ENCODE data around the gene DCST1. TPM values are rescaled to one million over a fixed set of nuclear protein-coding genes. Genes with fewer than 3 reads are reported as not detected.

Gene DCST1
- total and polyA plus RNA-seq, 2 donors (not counting 3 experiments of a cell fraction or from before 2014, with no cell fraction given), result not detected

GRCh38 chr1:155073377-155074242, 40.0 kb downstream of the DCST1 start:
- CTCF ChIA-PET, result interaction anchor here (0.9 to 2.4 kb wide), 4 partner anchors 9 to 56 kb away, joined by 3 to 7 read pairs (median 6); partner anchors contain the start of gene EFNA4
- DNase-seq (ENCODE audit: low read depth, low spot score) (no peak), FAIRE-seq (no peak)
- intact Hi-C loops (cut with micrococcal nuclease) (no loop called here), dilution Hi-C loops (cut with MboI; ENCODE audit: extremely low pct_ligation_motif_present, low sequenced_read_pairs) (no loop called here)
- Histone ChIP-seq H3K4me3 (replicated peaks in 1 of 3; ENCODE audit: insufficient read depth in 1 of 3, low read depth in 1 of 3, low read length in 3 of 3) (no peak overlapping the region), H3K36me3 (ENCODE audit: control insufficient read depth in 2 of 2, extremely low read depth in 1 of 2, insufficient read depth in 2 of 2, low read length in 2 of 2) (peaks cover 4 to 6% of the 10 kb centered on the region in 2 experiments), H3K9me1 (replicated peaks; ENCODE audit: control insufficient read depth, extremely low read depth, insufficient read depth, low read length) (no peaks in the 10 kb centered on the region), H2AFZ (ENCODE audit: low read depth, low read length) (no peak overlapping the region), H3K9ac (replicated peaks; ENCODE audit: extremely low read depth, insufficient read depth, low read length) (no peak overlapping the region), H3K4me2 (ENCODE audit: insufficient read depth, low read length) (no peak overlapping the region), H3K27me3 (ENCODE audit: control insufficient read depth in 2 of 2, insufficient read depth in 2 of 2, low read length in 2 of 2) (peaks cover 0 to 4% of the 10 kb centered on the region in 2 experiments), H4K20me1 (replicated peaks; ENCODE audit: control insufficient read depth, extremely low read depth, insufficient read depth, low read length) (no peaks in the 10 kb centered on the region), H3K27ac (ENCODE audit: insufficient read depth, low read depth, low read length) (no peak overlapping the region), H3K9me3 (replicated peaks; ENCODE audit: control insufficient read depth, insufficient read depth, low read length) (no peaks in the 10 kb centered on the region), H3K79me2 (ENCODE audit: control insufficient read depth, insufficient read depth, low read length) (no peaks in the 10 kb centered on the region), H3K4me1 (ENCODE audit: control insufficient read depth, extremely low read depth, insufficient read depth, low read length) (no peaks in the 10 kb centered on the region)
- BruUV-seq (replicated peaks), result no TSS peak
- no peak for TF ChIP-seq MYC (IDR thresholded peaks at IDR 0.05; ENCODE audit: low read depth, low read length)
- TF ChIP-seq EZH2 (IDR thresholded peaks at IDR 0.05; ENCODE audit: borderline replicate concordance, low read depth, low read length, severe bottlenecking), result no peak
- TF ChIP-seq MAX (IDR thresholded peaks at IDR 0.05; ENCODE audit: insufficient read depth, insufficient read length), result no peak
- TF ChIP-seq JUN (IDR thresholded peaks at IDR 0.05; ENCODE audit: borderline replicate concordance, insufficient read depth, insufficient read length, low read depth), result no peak
- TF ChIP-seq FOS (IDR thresholded peaks at IDR 0.05; ENCODE audit: borderline replicate concordance, insufficient read depth, low read length), result no peak
- TF ChIP-seq POLR2A (IDR thresholded peaks at IDR 0.05; ENCODE audit: low read depth, low read length), result no peak
- no peak for TF ChIP-seq GATA2 (IDR thresholded peaks at IDR 0.05; ENCODE audit: insufficient read depth, insufficient read length, low read depth, low read length)
- no peak for TF ChIP-seq CTCF (IDR thresholded peaks at IDR 0.05; ENCODE audit: extremely low read depth in 1 of 2, insufficient read depth in 1 of 2, low read depth in 1 of 2, low read length in 2 of 2)
- no peak for TF ChIP-seq POLR2AphosphoS5 (IDR thresholded peaks at IDR 0.05; ENCODE audit: insufficient read depth, low read depth, low read length)
- POLR2A ChIA-PET, result no interaction called here
